NCI-H2107 (cell line): ENCODE data around the gene B4GALNT4.
"Not testable (repeated sequence)": the region's sequence is repeated elsewhere in the genome, so short reads cannot be mapped to it uniquely, and the experiment has no call there.

Source experiments
- DNase-seq: peaks from one replicate; lab custom pipeline; 2025; lab: John Stamatoyannopoulos, UW

The B4GALNT4 gene

GRCh38 chr11:369336-370018 is at the start of gene B4GALNT4:
Gene B4GALNT4 (plus strand): TSS chr11:369499. CDS start chr11:369804, 305 bp downstream.
- DNase-seq = peak; percentile 17

DNA sequence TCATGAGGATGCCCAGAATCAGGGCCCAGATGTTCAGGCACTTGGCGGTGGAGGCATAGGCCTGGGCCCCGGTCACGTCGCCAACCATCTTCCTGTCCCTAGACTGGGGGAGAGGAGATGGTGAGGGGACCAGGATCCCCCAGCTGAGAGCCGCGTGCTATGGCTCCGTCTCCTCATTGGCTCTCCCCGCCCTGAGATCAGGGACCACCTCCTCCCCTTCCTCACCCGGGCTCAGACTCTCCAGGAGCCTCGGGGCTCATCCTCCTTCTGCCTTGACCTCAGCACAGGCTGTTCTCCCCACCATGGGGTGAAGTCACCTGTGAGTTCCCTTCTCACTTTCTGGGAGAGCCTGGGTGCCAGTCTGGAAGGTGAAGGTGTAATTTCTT is 49.4 kb upstream of the B4GALNT4 start:
- DNase-seq = not testable (repeated sequence)

DNA sequence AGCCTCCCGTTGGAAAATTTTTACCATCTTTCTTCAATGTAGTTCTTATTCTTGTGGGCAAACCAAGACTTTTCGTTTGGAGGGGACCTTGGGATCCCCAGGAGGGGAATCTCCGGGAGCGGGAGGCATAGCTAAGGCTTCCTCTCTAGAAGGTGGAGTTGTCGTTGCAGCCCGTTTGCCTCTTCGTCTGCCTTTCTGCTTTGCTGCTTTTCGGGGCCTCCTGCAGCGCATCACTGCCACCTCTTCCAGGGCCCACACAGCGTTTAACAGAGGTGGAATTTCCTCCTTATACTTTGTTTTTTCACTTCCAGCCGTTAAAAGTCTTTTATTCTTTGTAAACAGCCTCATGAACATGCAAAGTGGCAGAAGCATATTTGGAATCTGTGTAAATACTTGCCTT is 45.1 kb upstream of the B4GALNT4 start:
- DNase-seq = no peak

DNA sequence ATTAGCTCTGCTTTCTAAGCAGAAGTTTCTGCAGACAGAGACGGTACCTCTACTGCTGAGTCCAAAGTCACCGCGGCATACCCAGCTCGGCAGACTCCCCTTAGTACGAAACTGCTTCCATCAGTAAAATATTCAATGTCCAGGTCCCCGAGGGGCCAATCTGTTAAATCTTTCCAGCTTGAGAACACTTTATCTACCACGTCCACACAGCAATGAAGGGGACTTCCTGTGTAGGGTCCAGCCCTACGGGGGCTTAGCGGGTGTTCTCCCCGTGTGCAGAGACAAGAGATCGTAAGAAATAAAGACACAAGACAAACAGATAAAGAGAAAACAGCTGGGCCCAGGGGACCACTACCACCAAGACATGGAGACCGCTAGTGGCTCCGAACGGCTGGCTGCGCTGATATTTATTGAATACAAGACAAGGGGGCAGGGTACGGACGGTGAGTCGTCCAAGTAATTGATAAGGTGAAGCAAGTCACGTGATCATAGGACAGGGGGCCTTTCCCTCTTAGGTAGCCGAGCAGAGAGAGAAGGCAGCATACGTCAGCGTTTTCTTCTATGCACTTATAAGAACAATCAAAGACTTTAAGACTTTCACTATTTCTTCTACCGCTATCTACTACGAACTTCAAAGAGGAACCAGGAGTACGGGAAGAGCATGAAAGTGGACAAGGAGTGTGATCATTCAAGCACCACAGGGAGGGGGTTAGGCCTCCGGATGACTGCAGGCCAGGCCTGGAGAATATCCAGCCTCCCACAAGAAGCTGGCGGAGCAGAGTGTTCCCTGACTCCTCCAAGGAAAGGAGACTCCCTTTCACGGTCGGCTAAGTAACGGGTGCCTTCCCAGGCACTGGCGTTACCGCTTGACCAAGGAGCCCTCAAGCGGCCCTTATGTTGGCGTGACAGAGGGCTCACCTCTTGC is 44.4 kb upstream of the B4GALNT4 start:
- not testable (repeated sequence) for DNase-seq

DNA sequence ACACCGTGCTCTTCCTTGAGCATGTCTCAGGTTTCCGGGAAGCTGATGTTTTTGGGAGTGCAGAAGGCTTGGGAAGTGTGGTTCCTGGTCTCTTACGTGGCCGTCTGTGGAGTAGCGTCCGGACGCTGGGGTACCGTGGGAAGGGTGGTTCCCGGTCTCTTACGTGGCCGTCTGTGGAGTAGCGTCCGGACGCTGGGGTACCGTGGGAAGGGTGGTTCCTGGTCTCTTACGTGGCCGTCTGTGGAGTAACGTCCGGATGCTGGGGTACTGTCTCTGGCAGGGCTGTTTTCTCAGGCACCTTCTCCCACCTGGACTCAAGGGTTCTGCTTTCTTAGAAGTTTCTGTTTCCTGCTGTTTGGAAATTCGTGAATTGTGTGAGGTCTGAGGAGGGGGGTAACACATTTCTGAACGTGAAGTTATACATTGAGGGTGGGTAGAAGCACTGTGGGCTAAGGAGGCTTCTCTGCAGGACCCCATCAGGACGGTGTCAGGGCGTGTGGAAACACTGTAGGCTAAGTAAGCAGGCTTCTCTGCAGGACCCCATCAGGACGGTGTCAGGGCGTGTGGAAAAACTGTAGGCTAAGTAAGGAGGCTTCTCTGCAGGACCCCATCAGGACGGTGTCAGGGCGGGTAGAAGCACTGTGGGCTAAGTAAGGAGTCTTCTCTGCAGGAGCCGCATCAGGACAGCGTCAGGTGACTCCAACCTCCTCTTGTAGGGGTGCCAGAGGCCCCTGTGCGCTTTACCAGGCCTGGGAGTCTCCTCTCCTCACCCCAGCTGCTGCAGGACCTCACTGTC is 43.3 kb upstream of the B4GALNT4 start:
- DNase-seq = no peak

DNA sequence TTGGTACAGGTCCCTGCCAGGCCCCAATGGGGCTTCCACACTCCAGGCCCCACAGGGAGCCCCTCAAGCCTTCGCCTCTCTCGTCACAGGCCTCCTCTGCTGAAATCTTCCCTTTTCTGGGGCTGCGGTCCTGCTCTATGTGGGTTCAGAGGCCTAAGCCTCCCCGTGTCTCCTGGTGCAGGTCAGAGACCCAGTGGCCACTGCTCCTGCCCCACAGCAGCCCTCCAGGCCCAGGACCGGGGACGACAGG is 42.8 kb upstream of the B4GALNT4 start:
- DNase-seq = no peak

DNA sequence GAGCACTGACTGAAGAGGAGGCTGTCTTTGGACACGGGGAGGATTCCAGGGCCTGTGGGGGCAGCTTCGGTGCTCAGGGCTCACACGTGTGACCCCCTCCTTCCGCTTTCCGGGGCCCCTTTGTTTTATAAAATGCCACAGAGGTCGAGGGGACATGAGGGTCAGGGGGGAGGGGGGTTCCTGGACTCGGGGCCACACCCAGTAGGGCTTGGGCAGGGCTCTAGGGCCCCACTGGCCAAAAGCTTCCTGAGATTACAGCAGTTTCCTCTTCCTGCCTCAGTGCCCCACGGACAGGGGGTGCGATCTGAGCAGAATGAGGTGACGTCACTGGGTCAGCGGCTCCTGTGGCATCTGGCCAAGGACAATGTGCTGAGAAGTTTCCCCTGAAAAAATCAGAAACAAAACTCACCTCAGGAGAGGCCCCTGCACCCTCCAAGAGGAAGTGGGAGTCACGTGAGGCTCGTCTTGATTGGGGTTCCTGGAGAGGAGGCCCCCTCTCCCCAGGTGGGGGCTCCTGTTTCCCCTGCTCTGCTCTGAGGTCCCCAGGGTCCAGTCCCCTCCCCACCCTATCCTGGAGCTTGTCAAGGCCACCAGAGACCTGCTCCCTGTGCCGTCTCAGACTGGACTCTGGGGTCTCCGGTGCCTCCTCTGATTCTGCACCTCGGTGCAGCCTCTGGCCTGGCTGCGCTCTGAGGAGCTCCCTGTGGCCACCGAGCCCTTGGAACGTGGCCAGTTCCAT is 42.3 kb upstream of the B4GALNT4 start:
- no peak for DNase-seq

- DNase-seq = no peak
These were observed 41.7 kb upstream of the B4GALNT4 start for GRCh38 chr11:327581-327923.

DNA sequence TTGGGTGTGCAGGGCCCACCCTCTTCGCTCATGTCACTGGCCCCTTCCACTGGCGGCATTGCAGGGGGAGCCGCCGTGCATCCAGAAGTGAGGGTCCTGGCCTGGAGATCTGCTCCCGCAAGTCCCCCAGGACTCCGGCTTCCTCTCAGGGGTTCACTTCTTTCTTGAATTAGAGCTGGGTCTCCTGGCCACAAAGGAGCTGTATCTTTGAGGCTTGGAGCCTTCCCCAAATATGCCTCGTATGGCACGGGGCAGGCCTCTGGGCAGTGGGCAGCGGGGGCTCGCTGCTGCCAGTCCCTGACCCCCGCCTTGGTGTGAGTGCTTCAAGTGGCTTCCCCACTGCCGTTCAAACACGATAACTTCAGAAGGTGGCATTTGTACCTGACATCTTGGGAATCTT is 41.3 kb upstream of the B4GALNT4 start:
- no peak for DNase-seq

GRCh38 chr11:328516-329100 is 40.7 kb upstream of the B4GALNT4 start:
- DNase-seq = not testable (repeated sequence)

GRCh38 chr11:329886-330253 is 39.4 kb upstream of the B4GALNT4 start:
- no peak for DNase-seq

GRCh38 chr11:330307-330693 is 39.0 kb upstream of the B4GALNT4 start:
- DNase-seq = no peak

DNA sequence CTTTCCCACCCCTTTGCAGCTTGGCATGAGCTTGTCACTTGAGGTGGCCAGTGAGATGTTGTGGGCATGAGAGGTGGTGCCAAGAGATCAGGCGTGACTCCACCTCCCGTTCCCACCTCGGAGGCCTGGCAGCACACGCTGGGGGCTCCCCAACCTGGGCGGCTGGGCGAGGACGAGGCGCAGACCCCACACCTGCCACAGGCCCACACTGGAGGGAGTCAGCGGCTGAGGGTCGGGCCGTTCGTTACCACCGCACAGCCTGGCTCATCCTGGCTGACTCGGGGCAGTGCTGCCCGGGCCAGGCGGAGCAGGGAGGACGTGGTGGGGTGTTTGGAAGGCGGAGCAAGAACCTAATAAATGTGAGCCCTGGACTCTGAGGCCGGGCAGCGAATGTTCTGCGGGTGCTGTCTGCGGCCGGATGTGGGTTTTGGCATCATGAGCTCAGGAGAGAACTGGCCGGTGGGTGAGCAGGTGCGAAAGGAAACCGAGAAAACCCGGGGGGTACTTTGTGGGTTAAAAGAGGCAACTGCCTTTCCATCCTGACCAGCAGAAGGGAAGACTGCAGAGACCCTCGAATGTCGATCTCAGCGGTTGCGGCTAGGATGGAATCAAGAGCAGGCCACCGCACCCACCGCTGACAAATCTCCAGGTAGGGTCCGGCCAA is 38.5 kb upstream of the B4GALNT4 start:
- DNase-seq = no peak

GRCh38 chr11:331358-332060 is 37.8 kb upstream of the B4GALNT4 start:
- DNase-seq = no peak

DNA sequence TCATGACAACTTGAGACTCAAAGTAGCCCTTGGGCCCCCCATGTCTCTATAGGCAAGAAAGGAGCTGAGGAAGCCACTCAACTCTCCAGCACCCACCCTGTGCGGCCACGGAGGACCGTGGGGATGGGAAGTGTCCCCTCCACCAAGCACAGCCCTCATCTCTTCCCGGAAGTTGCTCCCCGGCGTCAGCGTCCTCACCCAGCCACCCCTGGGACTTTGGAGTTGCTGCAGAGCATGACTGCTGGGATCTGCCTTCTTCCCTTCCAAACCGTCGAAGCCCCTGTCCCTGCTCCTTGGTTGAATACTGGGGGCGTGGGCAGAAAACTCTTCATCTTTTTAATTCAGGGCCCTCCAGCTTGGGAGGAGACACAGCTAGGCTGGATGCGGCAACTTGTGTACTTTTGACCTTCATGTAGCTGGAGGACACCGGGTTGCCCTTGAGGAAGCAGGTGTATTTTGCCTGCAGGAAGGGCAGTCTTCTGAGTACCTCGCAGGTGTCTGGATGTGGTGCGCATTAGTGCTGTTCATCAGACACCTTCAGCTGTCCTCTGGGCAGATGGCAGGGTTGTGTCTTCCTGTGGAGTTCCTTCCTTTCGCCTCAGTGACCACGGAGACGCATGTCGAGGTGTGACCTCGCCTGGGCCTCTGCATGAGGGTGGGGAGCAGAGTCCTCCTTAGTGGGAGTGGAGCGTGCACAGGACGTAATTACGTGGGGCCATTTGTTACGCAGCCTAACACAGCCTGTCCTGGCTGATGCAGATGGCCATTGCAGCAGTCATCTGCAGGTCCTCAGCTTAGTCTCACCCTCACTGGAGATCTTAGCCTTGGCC is 36.4 kb upstream of the B4GALNT4 start:
- DNase-seq = no peak

GRCh38 chr11:333616-334263 is 35.6 kb upstream of the B4GALNT4 start:
- not testable (repeated sequence) for DNase-seq

DNA sequence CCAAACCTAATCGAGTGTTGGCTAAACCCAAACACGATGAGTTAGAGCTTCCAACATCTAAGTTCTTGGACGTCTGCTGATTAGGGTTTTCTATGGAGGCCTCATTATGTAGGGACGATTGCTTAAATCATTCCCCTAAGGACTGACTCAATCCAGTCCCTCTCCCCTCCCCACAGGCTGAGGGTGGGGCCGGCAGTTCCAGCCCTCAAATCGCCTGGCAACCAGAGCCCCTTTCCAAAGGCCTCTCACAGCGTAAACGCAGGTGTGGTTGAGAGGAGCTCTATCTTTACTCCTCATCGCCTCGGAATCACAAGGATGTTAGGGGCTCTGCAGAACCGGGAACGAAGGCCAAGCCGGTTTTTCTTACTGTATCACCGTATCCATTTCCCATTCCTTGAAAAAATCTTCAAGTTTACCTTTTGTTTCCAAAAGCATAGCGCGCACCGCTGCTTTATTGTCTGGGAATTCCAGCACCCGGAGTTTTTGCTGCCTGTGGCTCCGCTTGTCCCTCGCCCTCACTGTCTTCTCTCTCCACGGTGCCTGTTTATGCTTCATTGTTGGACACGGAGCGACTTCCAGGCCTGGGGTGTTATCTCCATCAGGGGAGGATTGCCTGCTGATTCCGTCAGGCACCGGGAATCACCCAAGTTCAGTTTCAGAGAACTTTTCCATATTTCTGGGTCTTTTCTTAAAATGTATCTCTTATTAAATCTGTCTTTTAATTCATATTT is 34.9 kb upstream of the B4GALNT4 start:
- DNase-seq = no peak
